Peyer's patch (tissue), 4 donors: Measurements from ENCODE around the gene HAUS6.

Experiments
- POLR2A ChIP-seq, 2 donors: fragments of 450-650 bp; IDR thresholded peaks; one replicate each; pipeline ENCODE4 v1.5.1; 2017; ENCODE audit warnings: antibody characterized with exemption in 2 of 2, mild to moderate bottlenecking in 2 of 2, moderate library complexity in 2 of 2
- TF ChIP-seq, protein P1 (sequence below), 6 experiments: fragments of 450-650 bp in 4 of 6; fragments of 200-600 bp in 2 of 6; sonication (generic) in 1 of 6; IDR thresholded peaks; one replicate each; pipeline ENCODE4 v1.5.1; 2017 to 2019; ENCODE audit warnings: antibody characterized with exemption in 6 of 6, mild to moderate bottlenecking in 3 of 6, moderate library complexity in 1 of 6

DNA sequence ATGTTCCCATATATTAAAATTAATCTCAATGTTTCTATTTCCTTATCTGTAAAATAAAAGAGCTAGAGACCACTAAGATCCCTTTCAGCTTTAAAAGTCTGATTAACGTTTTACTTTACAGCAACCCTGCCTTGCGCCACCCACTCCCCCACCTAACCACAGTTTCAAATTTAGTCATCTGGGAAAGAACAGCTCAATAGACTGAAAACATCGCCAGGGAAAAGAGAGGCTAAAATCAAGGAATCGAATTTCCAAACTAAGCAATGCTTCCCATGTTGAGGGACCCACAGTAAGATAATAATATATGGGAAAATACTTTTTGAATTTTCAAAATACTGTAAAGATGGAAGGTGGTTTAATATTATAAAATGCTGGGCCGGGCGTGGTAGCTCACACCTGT, 76.3 kb downstream of the HAUS6 start:
- TF ChIP-seq, protein P1, sequence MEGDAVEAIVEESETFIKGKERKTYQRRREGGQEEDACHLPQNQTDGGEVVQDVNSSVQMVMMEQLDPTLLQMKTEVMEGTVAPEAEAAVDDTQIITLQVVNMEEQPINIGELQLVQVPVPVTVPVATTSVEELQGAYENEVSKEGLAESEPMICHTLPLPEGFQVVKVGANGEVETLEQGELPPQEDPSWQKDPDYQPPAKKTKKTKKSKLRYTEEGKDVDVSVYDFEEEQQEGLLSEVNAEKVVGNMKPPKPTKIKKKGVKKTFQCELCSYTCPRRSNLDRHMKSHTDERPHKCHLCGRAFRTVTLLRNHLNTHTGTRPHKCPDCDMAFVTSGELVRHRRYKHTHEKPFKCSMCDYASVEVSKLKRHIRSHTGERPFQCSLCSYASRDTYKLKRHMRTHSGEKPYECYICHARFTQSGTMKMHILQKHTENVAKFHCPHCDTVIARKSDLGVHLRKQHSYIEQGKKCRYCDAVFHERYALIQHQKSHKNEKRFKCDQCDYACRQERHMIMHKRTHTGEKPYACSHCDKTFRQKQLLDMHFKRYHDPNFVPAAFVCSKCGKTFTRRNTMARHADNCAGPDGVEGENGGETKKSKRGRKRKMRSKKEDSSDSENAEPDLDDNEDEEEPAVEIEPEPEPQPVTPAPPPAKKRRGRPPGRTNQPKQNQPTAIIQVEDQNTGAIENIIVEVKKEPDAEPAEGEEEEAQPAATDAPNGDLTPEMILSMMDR (IDR thresholded peaks at IDR 0.05), result no peak
- no peak for TF ChIP-seq POLR2A (IDR thresholded peaks at IDR 0.05)
